Right forelimb (tissue), 1 donor: ENCODE results near the gene PBX1.

ENCODE experiments used
- DNase-seq: peaks from one replicate; pipeline ENCODE4 v3.0.0-alpha.2; 2018

PBX1 gene

DNA sequence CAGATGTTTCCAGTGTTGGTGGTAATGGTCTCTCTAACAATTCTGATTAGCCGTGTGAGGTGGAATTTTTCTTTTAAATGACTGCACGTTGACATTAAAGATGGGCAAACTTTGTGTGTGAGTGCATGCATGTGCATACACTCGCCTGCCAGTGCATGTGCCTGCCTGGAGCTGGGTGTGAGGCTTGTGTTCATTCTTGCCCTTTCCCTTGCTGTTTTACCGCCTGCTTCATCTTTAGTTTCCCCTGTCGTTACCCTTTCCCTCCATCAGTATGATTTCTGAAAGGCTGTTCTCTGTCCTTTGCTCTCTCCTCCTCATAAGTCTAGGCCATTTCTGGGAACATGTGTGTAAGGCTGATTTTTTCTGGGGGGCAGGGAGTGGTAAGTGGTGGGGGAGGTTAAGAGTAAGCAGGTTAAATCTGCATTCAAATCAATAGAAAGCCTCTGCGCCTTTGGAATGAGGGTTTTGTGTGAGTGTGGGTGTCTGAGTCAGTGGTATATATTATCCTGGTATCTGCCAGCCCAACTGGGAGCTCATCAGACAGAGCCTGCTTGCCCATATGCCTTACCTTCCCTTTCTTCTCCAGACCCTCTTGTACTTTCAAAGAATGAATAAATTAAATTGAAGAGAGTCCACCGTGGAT, 112.5 kb downstream of the PBX1 start:
- no peak for DNase-seq

GRCh38 chr1:164671966-164672571, 113.1 kb downstream of the PBX1 start:
- DNase-seq, result no peak

DNA sequence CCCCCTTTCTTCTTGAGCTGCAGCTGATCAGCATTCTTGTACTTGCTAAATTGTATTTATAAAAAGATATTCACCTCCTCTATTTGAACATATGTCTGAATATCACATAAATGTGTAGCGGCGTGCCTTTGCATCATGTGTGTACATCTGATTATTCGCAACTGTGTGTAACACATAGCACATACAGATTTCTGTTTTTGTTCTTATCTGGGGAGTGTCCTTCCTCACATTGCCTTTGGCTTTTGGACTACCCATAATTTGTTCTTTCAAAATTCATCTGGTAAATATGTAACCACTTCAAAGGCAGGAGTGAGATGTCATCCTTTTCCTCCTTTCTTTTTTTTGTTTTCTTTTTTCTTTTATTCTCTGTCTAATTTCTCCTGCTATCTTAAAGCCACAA, 113.6 kb downstream of the PBX1 start:
- no peak for DNase-seq

DNA sequence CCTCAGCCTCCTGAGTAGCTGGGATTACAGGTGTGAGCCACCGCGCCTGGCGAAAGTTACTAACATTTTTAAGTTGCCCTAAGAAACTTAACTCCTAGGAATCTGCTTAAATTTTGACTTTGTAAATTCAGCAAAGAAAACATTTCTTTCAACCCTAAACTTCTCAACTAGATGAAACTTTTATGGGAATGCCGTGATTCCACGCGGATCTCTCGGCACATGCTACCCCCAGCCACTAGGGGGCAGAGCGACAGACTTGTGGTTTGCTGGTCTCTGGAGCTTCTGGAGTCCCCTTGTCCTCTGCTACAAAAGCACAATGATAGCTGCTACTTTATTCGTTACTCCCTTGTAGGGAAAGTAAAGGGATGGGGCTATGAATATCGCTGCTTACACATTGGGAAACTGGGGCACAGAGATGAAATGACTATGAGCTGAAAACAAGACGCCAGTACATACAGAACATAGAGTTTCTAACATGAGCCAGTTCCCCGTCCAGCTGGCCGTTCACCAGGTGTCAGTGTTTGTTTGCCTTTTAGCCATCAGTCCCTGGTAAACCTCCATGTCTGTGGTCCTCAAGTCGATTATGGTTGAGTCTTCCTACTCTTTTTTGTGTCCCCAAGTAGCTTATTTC, 114.7 kb downstream of the PBX1 start:
- DNase-seq, result no peak

DNA sequence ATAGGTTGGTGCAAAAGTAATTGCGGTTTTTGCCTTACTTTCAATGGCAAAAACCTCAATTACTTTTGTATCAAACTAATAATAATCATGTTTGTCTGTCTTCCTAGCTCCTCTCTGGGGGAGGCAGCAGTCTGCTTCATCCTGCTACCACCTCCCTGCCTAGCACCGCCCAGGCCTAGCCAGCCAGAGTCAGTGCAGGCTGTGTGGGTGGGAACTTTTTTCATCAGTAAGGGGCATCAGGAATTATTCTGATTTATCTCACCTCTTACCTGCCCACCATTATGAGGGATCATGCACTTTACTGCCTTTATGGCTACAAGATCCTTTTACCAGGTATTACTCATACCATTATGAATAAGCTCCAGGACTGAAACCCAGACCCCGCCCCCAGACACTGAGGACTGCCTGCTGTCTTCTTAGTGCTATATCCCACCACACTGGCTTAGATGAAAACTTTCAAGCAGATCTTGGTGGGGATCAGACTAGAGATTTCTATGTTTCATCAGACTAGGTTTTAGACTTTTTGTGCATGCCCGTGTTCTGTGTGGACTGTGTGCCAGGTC, 116.4 kb downstream of the PBX1 start:
- DNase-seq, result no peak

GRCh38 chr1:164678136-164678700, 119.2 kb downstream of the PBX1 start:
- no peak for DNase-seq

- DNase-seq, result no peak
These were observed 123.6 kb downstream of the PBX1 start for GRCh38 chr1:164682570-164682969.

DNA sequence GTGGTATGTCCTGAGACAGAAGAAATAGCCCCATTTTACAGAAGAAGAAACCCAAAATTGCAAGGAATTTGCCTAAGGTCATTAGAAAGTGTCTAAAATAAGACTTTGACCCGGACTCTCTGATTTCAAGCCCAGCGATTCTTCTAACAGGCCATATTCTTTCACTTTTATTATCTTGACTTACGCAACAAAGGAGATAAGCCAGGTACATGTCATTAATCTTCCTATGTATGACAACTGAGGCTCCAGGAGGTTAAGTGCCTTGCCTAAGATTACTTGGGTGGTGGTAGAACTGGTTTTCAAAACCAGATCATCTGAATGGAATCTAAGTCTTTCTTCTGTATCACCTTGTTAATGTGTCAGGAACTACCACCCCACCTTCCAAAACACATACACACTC, 124.3 kb downstream of the PBX1 start:
- DNase-seq, result no peak

- DNase-seq, result no peak
These were observed 126.5 kb downstream of the PBX1 start for GRCh38 chr1:164685266-164686035.

DNA sequence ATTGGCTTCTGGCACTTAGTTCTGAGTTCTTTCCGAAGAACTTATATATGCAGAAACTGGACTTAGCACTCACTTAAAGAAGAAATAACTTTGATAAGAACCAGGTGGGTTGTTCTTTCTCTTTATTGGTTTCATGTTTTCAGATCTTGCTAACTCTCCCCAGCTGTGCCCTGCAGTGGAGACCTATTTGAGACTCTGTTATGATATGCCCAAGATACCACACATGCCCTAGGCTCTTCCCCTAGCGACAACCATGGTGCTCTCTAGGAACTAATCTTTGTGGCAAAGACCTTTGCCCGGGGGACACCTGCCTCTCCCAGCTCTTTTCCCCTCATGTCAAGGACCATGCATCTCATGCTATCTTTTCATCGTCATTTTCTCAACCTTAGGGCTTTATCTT, 128.8 kb downstream of the PBX1 start:
- DNase-seq, result no peak

GRCh38 chr1:164688791-164689190, 129.8 kb downstream of the PBX1 start:
- no peak for DNase-seq

- DNase-seq, result no peak
These were observed 130.9 kb downstream of the PBX1 start for GRCh38 chr1:164689672-164690511.

DNA sequence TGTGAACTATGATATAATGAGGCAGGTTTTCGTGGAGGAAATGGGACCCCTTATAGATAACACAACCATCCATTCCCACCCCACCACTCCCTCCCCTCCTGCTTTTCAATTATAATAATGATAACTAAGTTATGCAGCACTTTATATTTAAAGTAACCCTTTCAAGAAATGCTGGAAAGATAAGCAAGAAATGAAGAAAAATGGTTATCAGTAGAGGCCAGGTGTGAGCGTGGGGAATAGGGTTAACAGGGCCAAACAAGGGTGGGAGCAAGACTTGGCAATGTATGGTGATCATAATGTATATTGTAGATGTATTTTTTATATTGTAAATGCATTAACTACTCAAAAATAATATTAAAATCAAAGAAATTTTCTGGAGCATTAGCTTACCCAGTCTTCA, 133.4 kb downstream of the PBX1 start:
- DNase-seq, result no peak

DNA sequence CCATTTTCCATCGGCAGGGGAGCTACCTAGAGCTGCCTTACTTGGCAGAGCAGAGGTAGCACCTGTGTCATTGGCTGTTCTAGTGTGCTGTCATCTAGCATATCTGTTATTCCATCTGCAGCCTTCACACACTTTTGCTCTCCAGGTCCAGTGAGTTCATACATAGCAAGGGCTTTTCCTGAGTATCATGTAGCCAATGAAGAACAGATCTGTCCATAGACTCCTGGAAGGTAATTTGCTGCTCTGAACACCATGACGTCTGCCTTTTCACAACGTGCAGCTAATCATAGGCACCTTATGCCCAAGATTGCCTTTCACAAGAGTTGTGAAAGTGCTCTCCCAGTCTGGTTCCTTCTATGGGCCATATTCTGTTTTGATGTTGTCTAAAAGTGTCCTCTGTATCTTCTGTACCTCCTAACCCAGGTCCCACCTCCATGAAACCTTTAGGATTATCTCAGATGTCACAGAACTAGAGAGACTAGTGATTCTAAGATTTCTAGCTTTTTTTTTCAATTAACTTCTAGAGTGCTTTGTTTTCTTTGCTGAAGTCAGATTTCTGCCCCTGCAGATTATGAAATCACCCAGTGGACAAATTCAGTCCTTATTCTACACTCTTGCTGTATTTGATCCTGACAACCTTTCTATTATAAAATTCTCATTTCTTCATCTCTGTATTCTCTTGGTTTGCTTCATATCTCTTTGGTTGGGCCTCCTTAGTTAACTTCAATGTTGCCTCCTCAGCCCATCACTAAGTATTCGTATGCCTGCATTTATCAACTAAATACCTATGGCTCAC, 134.8 kb downstream of the PBX1 start:
- no peak for DNase-seq

- no peak for DNase-seq
These were observed 135.5 kb downstream of the PBX1 start for GRCh38 chr1:164694505-164694904.

GRCh38 chr1:164695956-164696665, 137.1 kb downstream of the PBX1 start:
- no peak for DNase-seq

DNA sequence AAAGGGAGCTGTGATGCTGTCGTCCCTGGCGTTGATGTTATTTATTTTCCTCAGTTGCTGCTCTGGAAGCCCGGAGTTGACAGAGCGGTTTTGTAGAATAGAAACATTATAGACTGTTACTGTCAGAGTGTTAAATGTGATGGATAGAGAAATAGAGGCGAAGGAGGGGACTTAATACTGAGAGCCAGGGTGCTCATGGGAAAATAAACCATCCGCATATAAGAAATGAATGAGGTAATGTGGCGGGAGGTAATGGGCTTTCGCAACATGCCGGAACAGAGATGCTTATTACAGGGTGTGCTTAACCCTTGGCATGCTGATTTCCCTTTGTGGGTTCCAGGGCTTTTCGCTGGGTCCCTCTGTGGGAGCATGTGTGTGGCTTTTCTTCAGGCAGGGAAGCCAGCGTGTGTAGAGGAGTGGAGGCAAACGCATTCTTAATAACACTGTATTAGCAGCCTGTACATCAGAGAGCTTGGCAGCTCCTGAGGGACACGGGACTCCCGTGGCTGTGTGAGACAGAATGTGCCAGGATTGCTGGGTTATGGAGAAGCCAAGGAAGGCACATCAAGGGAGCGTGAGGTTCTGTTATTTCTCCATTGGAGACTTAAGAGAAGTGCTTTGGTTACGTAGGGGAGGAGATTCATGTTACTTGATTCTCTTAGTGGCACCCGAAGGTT, 141.0 kb downstream of the PBX1 start:
- no peak for DNase-seq

- no peak for DNase-seq
These were observed 141.7 kb downstream of the PBX1 start for GRCh38 chr1:164700683-164701082.

GRCh38 chr1:164701189-164701761, 142.3 kb downstream of the PBX1 start:
- no peak for DNase-seq

- DNase-seq, result no peak
These were observed 143.2 kb downstream of the PBX1 start for GRCh38 chr1:164702216-164702615.
